ENCODE measurements around the gene ASCL1.

The ASCL1 gene

GRCh38 chr12:102933168-102933567 is 24.3 kb upstream of the ASCL1 start:
- Histone ChIP-seq H3K79me2 (ENCODE audit: insufficient read depth, low read length) (no peaks in the 10 kb centered on the region), H3K9me3 (ENCODE audit: insufficient read depth, low read length) (no peaks in the 10 kb centered on the region), H3K27me3 (ENCODE audit: low read length) (no peaks in the 10 kb centered on the region), H3K4me3 (ENCODE audit: insufficient read depth, low read length, poor library complexity, severe bottlenecking) (no peak overlapping the region), H4K20me1 (ENCODE audit: low read depth, low read length) (no peaks in the 10 kb centered on the region), H3F3A (ENCODE audit: insufficient read depth) (no peaks in the 10 kb centered on the region), H3K27ac (ENCODE audit: low read depth, low read length) (no peak overlapping the region), H3K9ac (ENCODE audit: low read length) (no peak overlapping the region), H3K36me3 (ENCODE audit: low read length) (no peaks in the 10 kb centered on the region), H3K4me2 (ENCODE audit: low read depth, low read length, poor library complexity, severe bottlenecking) (no peak overlapping the region), H3K9me2 (replicated peaks; ENCODE audit: insufficient read depth, low read length) (no peaks in the 10 kb centered on the region), H2AFZ (ENCODE audit: low read depth, low read length, severe bottlenecking) (no peak overlapping the region)
- TF ChIP-seq EZH2phosphoT487 (conservative IDR thresholded peaks at IDR 0.05; ENCODE audit: low read length) (no peak), CTCF (IDR thresholded peaks at IDR 0.05; ENCODE audit: insufficient read depth, low read length, poor library complexity, severe bottlenecking) (no peak)

GRCh38 chr12:102939059-102939458 is 18.4 kb upstream of the ASCL1 start:
- Histone ChIP-seq H2AFZ (ENCODE audit: low read depth, low read length, severe bottlenecking) (no peak overlapping the region), H3K27me3 (ENCODE audit: low read length) (no peaks in the 10 kb centered on the region), H3K4me2 (ENCODE audit: low read depth, low read length, poor library complexity, severe bottlenecking) (no peak overlapping the region), H3K9me3 (ENCODE audit: insufficient read depth, low read length) (no peaks in the 10 kb centered on the region), H4K20me1 (ENCODE audit: low read depth, low read length) (no peaks in the 10 kb centered on the region), H3K4me3 (ENCODE audit: insufficient read depth, low read length, poor library complexity, severe bottlenecking) (no peak overlapping the region), H3K79me2 (ENCODE audit: insufficient read depth, low read length) (no peaks in the 10 kb centered on the region), H3F3A (ENCODE audit: insufficient read depth) (no peaks in the 10 kb centered on the region), H3K27ac (ENCODE audit: low read depth, low read length) (no peak overlapping the region), H3K36me3 (ENCODE audit: low read length) (no peaks in the 10 kb centered on the region), H3K9ac (ENCODE audit: low read length) (no peak overlapping the region), H3K9me2 (replicated peaks; ENCODE audit: insufficient read depth, low read length) (no peaks in the 10 kb centered on the region)
- no peak for TF ChIP-seq EZH2phosphoT487 (conservative IDR thresholded peaks at IDR 0.05; ENCODE audit: low read length)
- no peak for TF ChIP-seq CTCF (IDR thresholded peaks at IDR 0.05; ENCODE audit: insufficient read depth, low read length, poor library complexity, severe bottlenecking)

GRCh38 chr12:102939670-102940222 is 17.7 kb upstream of the ASCL1 start:
- Histone ChIP-seq H3K4me3 (ENCODE audit: insufficient read depth, low read length, poor library complexity, severe bottlenecking) (no peak overlapping the region), H3K4me2 (ENCODE audit: low read depth, low read length, poor library complexity, severe bottlenecking) (no peak overlapping the region), H4K20me1 (ENCODE audit: low read depth, low read length) (no peaks in the 10 kb centered on the region), H3K36me3 (ENCODE audit: low read length) (no peaks in the 10 kb centered on the region), H3K9ac (ENCODE audit: low read length) (no peak overlapping the region), H3F3A (ENCODE audit: insufficient read depth) (no peaks in the 10 kb centered on the region), H3K79me2 (ENCODE audit: insufficient read depth, low read length) (no peaks in the 10 kb centered on the region), H3K9me3 (ENCODE audit: insufficient read depth, low read length) (no peaks in the 10 kb centered on the region), H3K9me2 (replicated peaks; ENCODE audit: insufficient read depth, low read length) (no peaks in the 10 kb centered on the region), H3K27ac (ENCODE audit: low read depth, low read length) (no peak overlapping the region), H2AFZ (ENCODE audit: low read depth, low read length, severe bottlenecking) (no peak overlapping the region), H3K27me3 (ENCODE audit: low read length) (no peaks in the 10 kb centered on the region)
- TF ChIP-seq EZH2phosphoT487 (conservative IDR thresholded peaks at IDR 0.05; ENCODE audit: low read length) = no peak
- TF ChIP-seq CTCF (IDR thresholded peaks at IDR 0.05; ENCODE audit: insufficient read depth, low read length, poor library complexity, severe bottlenecking) = no peak

Measured in SU-DHL-6 (cell line).